Measurements from ENCODE around the gene SLC6A19. TPM values are rescaled to one million over a fixed set of nuclear protein-coding genes. Genes with fewer than 3 reads are reported as not detected.

SLC6A19 gene
- total and polyA plus RNA-seq, 4 donors: 0.17 to 4.9 (median 0.91) TPM

DNA sequence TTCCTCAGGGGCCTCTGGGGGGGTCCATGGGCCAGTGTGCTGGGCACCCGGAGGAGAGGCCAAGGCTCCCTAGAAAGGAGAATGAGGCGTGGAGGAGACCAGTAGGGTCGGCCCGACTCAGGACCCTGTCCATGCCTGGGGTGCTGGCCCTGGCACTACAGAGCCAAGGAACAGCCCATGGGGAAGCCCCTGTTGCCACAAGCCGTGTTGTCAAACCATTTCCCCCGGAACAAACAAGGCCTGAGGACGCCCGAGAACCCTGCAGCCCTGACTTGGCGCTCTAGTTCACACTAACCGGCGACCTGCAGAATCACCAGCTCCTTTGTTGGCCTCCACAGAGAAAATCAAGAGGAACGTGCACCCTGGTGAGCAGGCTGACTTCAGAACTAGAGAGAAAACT, 48.0 kb upstream of the SLC6A19 start (continued):
- TF ChIP-seq MAX (IDR thresholded peaks at IDR 0.05) (no peak), FOXA1 (IDR thresholded peaks at IDR 0.05) (no peak), HNF4G (IDR thresholded peaks at IDR 0.05) (no peak), YY1 (IDR thresholded peaks at IDR 0.05) (no peak), CTCF (IDR thresholded peaks at IDR 0.05; ENCODE audit: low read depth, low read length, missing input control) (no peak), SP1 (IDR thresholded peaks at IDR 0.05) (no peak), JUND (IDR thresholded peaks at IDR 0.05) (no peak), RXRA (IDR thresholded peaks at IDR 0.05) (no peak), RAD21 (IDR thresholded peaks at IDR 0.05) (no peak)

GRCh38 chr5:1155191-1156032, 46.0 kb upstream of the SLC6A19 start:
- WGBS: 5% methylated on average over 98 of the region's 98 CpGs
- Histone ChIP-seq H3K4me1 (ENCODE audit: control insufficient read depth in 4 of 4, insufficient read depth in 4 of 4, low read length in 3 of 4) (peaks cover 0 to 2% (median 0%) of the 10 kb centered on the region in 4 donors), H3K4me3 (ENCODE audit: low read depth in 1 of 3, low read length in 3 of 3) (peak overlapping the region in 1 of 3 donors; percentile 18), H3K9ac (ENCODE audit: low read depth in 1 of 2, low read length in 2 of 2) (no peak overlapping the region), H3K36me3 (ENCODE audit: control insufficient read depth in 4 of 4, insufficient read depth in 3 of 4, low read depth in 1 of 4, low read length in 3 of 4) (no peaks in the 10 kb centered on the region), H3K27ac (ENCODE audit: low read depth in 1 of 2, low read length in 2 of 2) (no peak overlapping the region), H3K9me3 (ENCODE audit: control insufficient read depth in 4 of 4, low read length in 3 of 4) (no peaks in the 10 kb centered on the region), H3K27me3 (ENCODE audit: control insufficient read depth in 4 of 4, insufficient read depth in 4 of 4, low read length in 3 of 4) (peaks cover 0 to 4% (median 0%) of the 10 kb centered on the region in 4 donors)
- DNase-seq (ENCODE audit: low spot score): no peak
- TF ChIP-seq ZBTB33 (IDR thresholded peaks at IDR 0.05): no peak
- TF ChIP-seq MAX (IDR thresholded peaks at IDR 0.05): no peak
- no peak for TF ChIP-seq HNF4G (IDR thresholded peaks at IDR 0.05)
- TF ChIP-seq RAD21 (IDR thresholded peaks at IDR 0.05): no peak
- no peak for TF ChIP-seq RXRA (IDR thresholded peaks at IDR 0.05)
- no peak for TF ChIP-seq JUND (IDR thresholded peaks at IDR 0.05)
- TF ChIP-seq TAF1 (conservative IDR thresholded peaks at IDR 0.05): no peak
- TF ChIP-seq FOXA1 (IDR thresholded peaks at IDR 0.05): no peak
- TF ChIP-seq, protein P1, sequence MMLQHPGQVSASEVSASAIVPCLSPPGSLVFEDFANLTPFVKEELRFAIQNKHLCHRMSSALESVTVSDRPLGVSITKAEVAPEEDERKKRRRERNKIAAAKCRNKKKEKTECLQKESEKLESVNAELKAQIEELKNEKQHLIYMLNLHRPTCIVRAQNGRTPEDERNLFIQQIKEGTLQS (IDR thresholded peaks at IDR 0.05): no peak
- TF ChIP-seq CTCF (IDR thresholded peaks at IDR 0.05; ENCODE audit: low read depth, low read length, missing input control): no peak
- no peak for TF ChIP-seq GABPA (IDR thresholded peaks at IDR 0.05 in 1 of 2, conservative IDR thresholded peaks at IDR 0.05 in 1 of 2)
- no peak for TF ChIP-seq FOXA2 (IDR thresholded peaks at IDR 0.05)
- no peak for TF ChIP-seq HNF4A (conservative IDR thresholded peaks at IDR 0.05)
